Left forelimb (tissue), 1 donor: ENCODE data around the gene NRP2.

Experiments used
- DNase-seq: peaks from one replicate; pipeline ENCODE4 v3.0.0-alpha.2; 2018; ENCODE audit warnings: low spot score

NRP2 gene

GRCh38 chr2:205658572-205658971 is 23.7 kb upstream of the NRP2 start:
- DNase-seq = no peak

GRCh38 chr2:205659922-205660321 is 22.4 kb upstream of the NRP2 start:
- DNase-seq = no peak

GRCh38 chr2:205660521-205661124 is 21.7 kb upstream of the NRP2 start:
- DNase-seq = no peak

GRCh38 chr2:205661281-205661680 is 21.0 kb upstream of the NRP2 start:
- no peak for DNase-seq

GRCh38 chr2:205662206-205662965 is 19.9 kb upstream of the NRP2 start:
- DNase-seq = no peak

- DNase-seq = no peak
Measured at GRCh38 chr2:205665791-205666190, 16.5 kb upstream of the NRP2 start.

- no peak for DNase-seq
Measured at GRCh38 chr2:205670292-205670691, 12.0 kb upstream of the NRP2 start.

GRCh38 chr2:205673312-205673711 is 9.0 kb upstream of the NRP2 start:
- DNase-seq = no peak

- no peak for DNase-seq
Measured at GRCh38 chr2:205675861-205676516, 6.3 kb upstream of the NRP2 start.

- no peak for DNase-seq
Measured at GRCh38 chr2:205678541-205679142, 3.7 kb upstream of the NRP2 start.

- DNase-seq = no peak
Measured at GRCh38 chr2:205679410-205680009, 2.8 kb upstream of the NRP2 start.

- DNase-seq = no peak
Measured at GRCh38 chr2:205680067-205680466, 2.2 kb upstream of the NRP2 start.

- DNase-seq = no peak
Measured at GRCh38 chr2:205680903-205681302, 1.4 kb upstream of the NRP2 start.

GRCh38 chr2:205681401-205682238 is 681 bp upstream of the NRP2 start:
- no peak for DNase-seq

- no peak for DNase-seq
Measured at GRCh38 chr2:205682971-205683501, 735 bp downstream of the NRP2 start.

GRCh38 chr2:205683502-205684367 is 1.4 kb downstream of the NRP2 start:
- no peak for DNase-seq

GRCh38 chr2:205684871-205685313 is 2.6 kb downstream of the NRP2 start:
- no peak for DNase-seq

- no peak for DNase-seq
Measured at GRCh38 chr2:205685314-205686055, 3.2 kb downstream of the NRP2 start.

GRCh38 chr2:205686056-205686782 is 3.9 kb downstream of the NRP2 start:
- DNase-seq = no peak
